ENCODE measurements around the gene LMX1B. TPM values are rescaled to one million over a fixed set of nuclear protein-coding genes. Genes with fewer than 3 reads are reported as not detected.

Gene LMX1B
- total RNA-seq, 1 donor from 2014 or later: 0.21 TPM

DNA sequence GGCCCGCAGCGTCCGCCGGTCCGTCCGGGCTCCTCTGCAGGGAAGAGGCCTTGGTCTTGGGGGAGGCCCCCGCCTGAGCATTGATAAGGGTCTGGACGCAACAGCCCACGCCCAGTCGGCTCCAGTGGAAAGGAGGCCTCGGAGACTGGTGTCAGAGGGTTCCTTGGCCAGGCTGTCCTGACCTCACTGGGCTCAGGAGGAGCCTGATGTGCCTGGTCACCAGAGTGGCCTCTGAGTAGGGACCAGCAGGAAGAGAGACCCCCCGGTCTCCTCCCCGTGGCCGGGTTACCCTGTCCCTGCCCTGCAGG is 13.2 kb downstream of the LMX1B start:
- TF ChIP-seq, protein P1, sequence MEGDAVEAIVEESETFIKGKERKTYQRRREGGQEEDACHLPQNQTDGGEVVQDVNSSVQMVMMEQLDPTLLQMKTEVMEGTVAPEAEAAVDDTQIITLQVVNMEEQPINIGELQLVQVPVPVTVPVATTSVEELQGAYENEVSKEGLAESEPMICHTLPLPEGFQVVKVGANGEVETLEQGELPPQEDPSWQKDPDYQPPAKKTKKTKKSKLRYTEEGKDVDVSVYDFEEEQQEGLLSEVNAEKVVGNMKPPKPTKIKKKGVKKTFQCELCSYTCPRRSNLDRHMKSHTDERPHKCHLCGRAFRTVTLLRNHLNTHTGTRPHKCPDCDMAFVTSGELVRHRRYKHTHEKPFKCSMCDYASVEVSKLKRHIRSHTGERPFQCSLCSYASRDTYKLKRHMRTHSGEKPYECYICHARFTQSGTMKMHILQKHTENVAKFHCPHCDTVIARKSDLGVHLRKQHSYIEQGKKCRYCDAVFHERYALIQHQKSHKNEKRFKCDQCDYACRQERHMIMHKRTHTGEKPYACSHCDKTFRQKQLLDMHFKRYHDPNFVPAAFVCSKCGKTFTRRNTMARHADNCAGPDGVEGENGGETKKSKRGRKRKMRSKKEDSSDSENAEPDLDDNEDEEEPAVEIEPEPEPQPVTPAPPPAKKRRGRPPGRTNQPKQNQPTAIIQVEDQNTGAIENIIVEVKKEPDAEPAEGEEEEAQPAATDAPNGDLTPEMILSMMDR (IDR thresholded peaks at IDR 0.05): no peak
- DNase-seq (no peak), ATAC-seq (no peak)
- H3K36me3 ChIP-seq: no peaks in the 10 kb centered on the region
- no peak overlapping the region for H3K4me3 ChIP-seq
- H3K27ac ChIP-seq: no peak overlapping the region
- intact Hi-C loops (cut with DNase I): no loop called here
- peaks cover 98% of the 10 kb centered on the region for H3K27me3 ChIP-seq (ENCODE audit: low read depth)
- no peaks in the 10 kb centered on the region for H3K9me3 ChIP-seq
- H3K4me1 ChIP-seq: peaks cover 15% of the 10 kb centered on the region

DNA sequence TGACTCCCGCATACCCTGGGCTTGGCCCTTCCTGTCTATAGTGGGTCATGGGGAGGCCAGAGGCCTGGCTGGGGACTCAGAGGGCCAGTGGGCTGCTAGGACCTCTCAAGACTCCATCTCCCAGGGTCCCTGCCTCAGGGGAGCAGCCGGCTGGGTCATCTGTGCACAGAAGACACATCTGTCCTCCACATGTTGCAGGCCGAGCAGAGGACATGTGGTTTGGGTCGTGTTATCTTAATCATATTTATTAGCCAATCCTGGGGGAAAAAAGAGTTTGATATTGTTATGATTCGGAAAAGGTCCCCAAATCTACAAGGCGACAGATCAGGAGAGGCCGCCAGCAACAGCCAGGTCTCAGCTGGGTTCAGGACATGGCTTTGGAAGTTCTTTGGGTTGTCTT is 14.4 kb downstream of the LMX1B start:
- Histone ChIP-seq H3K9me3 (no peaks in the 10 kb centered on the region), H3K4me1 (peaks cover 15% of the 10 kb centered on the region), H3K27me3 (ENCODE audit: low read depth) (peaks cover 95% of the 10 kb centered on the region), H3K27ac (no peak overlapping the region), H3K36me3 (no peaks in the 10 kb centered on the region), H3K4me3 (no peak overlapping the region)
- ATAC-seq (no peak), DNase-seq (no peak)
- TF ChIP-seq, protein P1 (IDR thresholded peaks at IDR 0.05): no peak
- intact Hi-C loops (cut with DNase I): no loop called here

DNA sequence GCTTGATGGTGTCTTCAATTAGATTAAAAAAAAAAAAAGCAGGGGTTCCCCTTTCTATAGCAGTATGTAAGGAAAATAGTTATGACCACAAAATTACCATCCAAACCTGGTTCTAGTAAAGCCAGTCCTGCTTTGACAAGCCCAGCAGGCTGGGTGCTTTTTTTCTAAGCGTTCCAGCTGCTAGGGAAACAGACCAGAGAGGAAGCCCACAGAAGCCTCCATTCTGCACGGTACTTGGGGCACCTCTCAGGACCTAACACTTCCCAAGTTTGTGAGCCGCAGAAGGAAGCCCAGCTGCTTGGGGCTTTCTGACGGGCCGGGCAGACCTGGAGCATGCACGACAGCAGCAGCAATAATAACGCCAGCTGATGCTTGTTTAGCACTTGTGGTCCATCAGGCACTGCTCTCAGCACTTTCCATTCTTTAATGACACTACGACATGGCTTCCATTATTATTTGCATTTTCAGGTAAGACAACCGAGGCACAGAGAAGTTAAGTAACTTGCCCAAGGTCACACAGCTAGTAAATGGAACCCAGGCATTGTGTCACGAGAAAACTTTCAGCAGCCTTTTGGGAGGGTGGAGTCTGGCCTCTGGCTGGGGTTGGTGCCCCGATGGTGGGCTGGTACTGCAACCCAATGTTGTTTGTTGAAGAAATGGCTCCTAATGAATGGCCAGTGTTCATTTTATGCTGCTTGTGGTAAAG is 15.4 kb downstream of the LMX1B start:
- Histone ChIP-seq H3K4me1 (peaks cover 15% of the 10 kb centered on the region), H3K27me3 (ENCODE audit: low read depth) (peaks cover 95% of the 10 kb centered on the region)

GRCh38 chr9:126630458-126631237 is 16.9 kb downstream of the LMX1B start:
- Histone ChIP-seq H3K27me3 (ENCODE audit: low read depth) (peaks cover 91% of the 10 kb centered on the region), H3K36me3 (no peaks in the 10 kb centered on the region)
- intact Hi-C loops (cut with DNase I): no loop called here

More for the DNA sequence above, 15.4 kb downstream of the LMX1B start:
- Histone ChIP-seq H3K9me3 (no peaks in the 10 kb centered on the region), H3K4me3 (no peak overlapping the region), H3K27ac (no peak overlapping the region), H3K36me3 (no peaks in the 10 kb centered on the region)
- ATAC-seq: no peak
- intact Hi-C loops (cut with DNase I): no loop called here
- no peak for DNase-seq
- TF ChIP-seq, protein P1 (IDR thresholded peaks at IDR 0.05): no peak

GRCh38 chr9:126631254-126631653 is 17.5 kb downstream of the LMX1B start:
- H3K4me1 ChIP-seq: peaks cover 7% of the 10 kb centered on the region
- H3K9me3 ChIP-seq: no peaks in the 10 kb centered on the region
- DNase-seq (no peak), ATAC-seq (no peak)
- H3K4me3 ChIP-seq: no peak overlapping the region
- no peaks in the 10 kb centered on the region for H3K36me3 ChIP-seq
- TF ChIP-seq, protein P1 (IDR thresholded peaks at IDR 0.05): no peak
- H3K27ac ChIP-seq: no peak overlapping the region
- H3K27me3 ChIP-seq (ENCODE audit: low read depth): peaks cover 90% of the 10 kb centered on the region
- intact Hi-C loops (cut with DNase I): no loop called here

More at GRCh38 chr9:126630458-126631237, 16.9 kb downstream of the LMX1B start:
- H3K27ac ChIP-seq: no peak overlapping the region
- H3K4me1 ChIP-seq: peaks cover 12% of the 10 kb centered on the region
- DNase-seq (no peak), ATAC-seq (no peak)
- H3K9me3 ChIP-seq: no peaks in the 10 kb centered on the region
- H3K4me3 ChIP-seq: no peak overlapping the region
- TF ChIP-seq, protein P1 (IDR thresholded peaks at IDR 0.05): no peak
